H1 (cell line): ENCODE measurements around the gene USP12. TPM values are rescaled to one million over a fixed set of nuclear protein-coding genes. Genes with fewer than 3 reads are reported as not detected.

Source experiments
- CTCF ChIA-PET: fragments of 300-600 bp; sonication (Branson Sonifier 250); formaldehyde crosslinking; loops from one replicate; lab custom pipeline; 2021; ENCODE audit not compliant: partially characterized antibody; lab: Charles Lee
- POLR2A ChIA-PET: fragments of 300-600 bp; sonication (Branson Sonifier 250); formaldehyde crosslinking; loops from one replicate; lab custom pipeline; 2021; ENCODE audit warnings: inconsistent platforms; ENCODE audit not compliant: partially characterized antibody; lab: Charles Lee
- DNase-seq, 2 experiments: peaks; one replicate each; pipeline versions ENCODE4 v3.0.0 to v3.0.0-alpha.2; 2010 to 2022; ENCODE audit warnings: low spot score in 2 of 2, low read depth in 1 of 2, mixed read lengths in 1 of 2
- FAIRE-seq: peaks from 2 replicates; lab custom pipeline; 2011; peaks lifted over from hg19 to GRCh38; lab: Jason Lieb, UNC
- H2AFZ ChIP-seq: 2 replicates; pipeline ENCODE4 v1.8.1; 2012; ENCODE audit warnings: low read length, inconsistent platforms
- H2AK5ac ChIP-seq: 2 replicates; pipeline ENCODE4 v1.6.1; 2013; ENCODE audit warnings: low read depth, low read length
- H2BK120ac ChIP-seq: replicated peaks from 2 replicates; pipeline ENCODE3; 2013; ENCODE audit warnings: low read depth, low read length, inconsistent platforms
- H2BK12ac ChIP-seq: 2 replicates; pipeline ENCODE4 v1.6.1; 2013; ENCODE audit warnings: low read depth, low read length
- H2BK15ac ChIP-seq: 2 replicates; pipeline ENCODE4 v1.6.1; 2013; ENCODE audit warnings: low read length
- H2BK20ac ChIP-seq: 2 replicates; pipeline ENCODE4 v1.6.1; 2013; ENCODE audit warnings: low read length
- H2BK5ac ChIP-seq: 2 replicates; pipeline ENCODE4 v1.6.1; 2013; ENCODE audit warnings: low read depth, low read length
- H3K14ac ChIP-seq: 2 replicates; pipeline ENCODE4 v1.6.1; 2013; ENCODE audit warnings: inconsistent platforms; ENCODE audit not compliant: insufficient read length
- H3K18ac ChIP-seq: 2 replicates; pipeline ENCODE4 v1.6.1; 2013; ENCODE audit warnings: low read length; ENCODE audit errors: extremely low read depth
- H3K23ac ChIP-seq: 2 replicates; pipeline ENCODE4 v1.6.1; 2013; ENCODE audit warnings: inconsistent platforms; ENCODE audit not compliant: insufficient read length
- H3K23me2 ChIP-seq: 2 replicates; pipeline ENCODE4 v1.6.1; 2013; ENCODE audit warnings: low read depth, low read length
- H3K27ac ChIP-seq: 2 replicates; pipeline ENCODE4 v1.6.1; 2011; ENCODE audit warnings: low read depth, low read length, inconsistent platforms
- H3K27me3 ChIP-seq, 4 experiments: replicated peaks in 1 of 4; 1 replicate in 1 of 4; 2 replicates in 3 of 4; pipeline versions ENCODE4 v1.6.1 to v1.8.1; 2011 to 2013; ENCODE audit warnings: low read length in 3 of 4, mild to moderate bottlenecking in 3 of 4, inconsistent platforms in 2 of 4, mixed read lengths in 2 of 4, moderate library complexity in 1 of 4; ENCODE audit not compliant: control insufficient read depth in 3 of 4, insufficient read depth in 3 of 4; ENCODE audit errors: extremely low read depth in 1 of 4
- H3K36me3 ChIP-seq, 4 experiments: 2 replicates each; pipeline versions ENCODE4 v1.6.1 to v1.8.1; 2011 to 2013; ENCODE audit warnings: mild to moderate bottlenecking in 4 of 4, low read length in 3 of 4, moderate library complexity in 2 of 4, control low read depth in 1 of 4, inconsistent platforms in 1 of 4; ENCODE audit not compliant: insufficient read depth in 4 of 4, control insufficient read depth in 2 of 4
- H3K4ac ChIP-seq: replicated peaks from 2 replicates; pipeline ENCODE3; 2013; ENCODE audit warnings: low read length, low read depth, mixed read lengths, inconsistent platforms; ENCODE audit not compliant: insufficient read length
- H3K4me1 ChIP-seq, 4 experiments: replicated peaks in 1 of 4; 1 replicate in 1 of 4; 2 replicates in 3 of 4; pipeline versions ENCODE4 v1.6.1 to v1.8.1; 2011 to 2013; ENCODE audit warnings: low read length in 3 of 4, inconsistent platforms in 2 of 4, mixed read lengths in 1 of 4; ENCODE audit not compliant: insufficient read depth in 4 of 4, control insufficient read depth in 3 of 4
- H3K4me2 ChIP-seq, 2 experiments: 2 replicates each; pipeline versions ENCODE4 v1.6.1 to v1.8.1; 2011 to 2013; ENCODE audit warnings: low read depth in 2 of 2, low read length in 2 of 2, control low read depth in 1 of 2, inconsistent platforms in 1 of 2, mild to moderate bottlenecking in 1 of 2; ENCODE audit not compliant: insufficient read depth in 1 of 2
- H3K4me3 ChIP-seq, 4 experiments: fragments of 200-600, 300-600 bp in 1 of 4; sonication (generic), shearing (Covaris generic), sonication (Bioruptor Twin) in 1 of 4; 2 replicates each; pipeline versions ENCODE4 v1.5.1 to v1.8.1; 2011 to 2016; ENCODE audit warnings: low read length in 4 of 4, low read depth in 3 of 4, control low read depth in 2 of 4, inconsistent platforms in 2 of 4, mild to moderate bottlenecking in 2 of 4, mixed read lengths in 1 of 4, moderate library complexity in 1 of 4; ENCODE audit not compliant: insufficient read depth in 2 of 4; ENCODE audit errors: extremely low read depth in 1 of 4
- H3K56ac ChIP-seq: replicated peaks from 2 replicates; pipeline ENCODE3; 2013; ENCODE audit warnings: low read depth, mild to moderate bottlenecking, mixed read lengths, low read length, inconsistent platforms; ENCODE audit not compliant: insufficient read length
- H3K79me1 ChIP-seq: 2 replicates; pipeline ENCODE4 v1.6.1; 2013; ENCODE audit warnings: low read depth, low read length, control low read depth
- H3K79me2 ChIP-seq, 2 experiments: 2 replicates each; pipeline versions ENCODE4 v1.6.1 to v1.8.1; 2012 to 2013; ENCODE audit warnings: low read length in 2 of 2, mild to moderate bottlenecking in 2 of 2, inconsistent platforms in 1 of 2; ENCODE audit not compliant: insufficient read depth in 2 of 2, control insufficient read depth in 1 of 2
- H3K9ac ChIP-seq, 4 experiments: replicated peaks in 1 of 4; 1 replicate in 1 of 4; 2 replicates in 3 of 4; pipeline versions ENCODE4 v1.6.1 to v1.8.1; 2011 to 2013; ENCODE audit warnings: low read depth in 3 of 4, low read length in 3 of 4, control low read depth in 2 of 4, mild to moderate bottlenecking in 2 of 4, moderate library complexity in 2 of 4, inconsistent platforms in 1 of 4; ENCODE audit errors: extremely low read depth in 1 of 4
- H3K9me3 ChIP-seq, 2 experiments: 2 replicates each; pipeline versions ENCODE4 v1.6.1 to v1.8.1; 2012 to 2013; ENCODE audit warnings: mild to moderate bottlenecking in 2 of 2, moderate library complexity in 2 of 2, control low read depth in 1 of 2, inconsistent platforms in 1 of 2, low read depth in 1 of 2, low read length in 1 of 2, mixed read lengths in 1 of 2; ENCODE audit not compliant: insufficient read depth in 2 of 2
- H4K20me1 ChIP-seq, 2 experiments: replicated peaks in 1 of 2; 2 replicates each; pipeline versions ENCODE3 to v1.8.1; 2011 to 2013; ENCODE audit warnings: inconsistent platforms in 2 of 2, low read length in 2 of 2, mild to moderate bottlenecking in 1 of 2; ENCODE audit not compliant: insufficient read depth in 2 of 2, control insufficient read depth in 1 of 2
- H4K5ac ChIP-seq: 2 replicates; pipeline ENCODE4 v1.6.1; 2013; ENCODE audit warnings: low read length, low read depth, mixed read lengths, inconsistent platforms; ENCODE audit not compliant: insufficient read length
- H4K8ac ChIP-seq: 2 replicates; pipeline ENCODE4 v1.8.0; 2013; ENCODE audit warnings: mild to moderate bottlenecking, moderate library complexity, low read length, inconsistent platforms; ENCODE audit not compliant: insufficient read depth; ENCODE audit errors: extremely low read depth
- H4K91ac ChIP-seq: replicated peaks from 2 replicates; pipeline ENCODE3; 2013; ENCODE audit warnings: low read length, mixed read lengths, inconsistent platforms; ENCODE audit not compliant: insufficient read length
- ATF3 ChIP-seq: IDR thresholded peaks from 2 replicates; pipeline ENCODE4 v1.6.1; 2011; ENCODE audit warnings: low read depth, mild to moderate bottlenecking, low read length; ENCODE audit not compliant: insufficient read depth
- CEBPB ChIP-seq: IDR thresholded peaks from 2 replicates; pipeline ENCODE4 v1.6.1; 2012; ENCODE audit warnings: low read depth, low read length
- CHD2 ChIP-seq: IDR thresholded peaks from 2 replicates; pipeline ENCODE4 v1.6.1; 2012; ENCODE audit warnings: low read length, improper control_type of control experiment
- CREB1 ChIP-seq: IDR thresholded peaks from 2 replicates; pipeline ENCODE4 v1.6.1; 2012; ENCODE audit warnings: inconsistent platforms
- EZH2 ChIP-seq: fragments of 200-600 bp; sonication (generic); IDR thresholded peaks from 2 replicates; pipeline ENCODE4 v1.7.1; 2012; ENCODE audit warnings: low read depth, mild to moderate bottlenecking, moderate library complexity, low read length, inconsistent platforms; ENCODE audit not compliant: severe bottlenecking
- RBBP5 ChIP-seq: IDR thresholded peaks from 2 replicates; pipeline ENCODE4 v1.7.1; 2012; ENCODE audit warnings: low read depth, mild to moderate bottlenecking, inconsistent platforms, low read length, moderate library complexity, borderline replicate concordance
- RXRA ChIP-seq: IDR thresholded peaks from 2 replicates; pipeline ENCODE4 v1.6.1; 2011; ENCODE audit warnings: low read depth, mild to moderate bottlenecking, low read length, moderate library complexity; ENCODE audit not compliant: insufficient read depth
- ZNF274 ChIP-seq: IDR thresholded peaks from 2 replicates; pipeline ENCODE4 v1.7.0; 2012; ENCODE audit warnings: low read length, borderline replicate concordance; ENCODE audit errors: extremely low read depth
- WGBS, 2 experiments: shearing (Covaris generic) in 1 of 2; methylation state at CpG; one replicate each; pipeline versions ENCODE4 v1.1.6 to v1.1.7; 2013 to 2015; ENCODE audit warnings: low lambda C conversion rate in 2 of 2, mixed read lengths in 2 of 2, inconsistent platforms in 1 of 2, low coverage in 1 of 2, missing lambda C conversion rate in 1 of 2; ENCODE audit not compliant: insufficient replicate concordance in 2 of 2, insufficient coverage in 1 of 2, insufficient read length in 1 of 2; ENCODE audit errors: extremely low coverage in 1 of 2, missing lambda C conversion rate in 1 of 2; 5-methylcytosine and 5-hydroxymethylcytosine counted together
- polyA plus RNA-seq, 7 experiments: library from polyadenylated mRNA; depleted of rRNA in 3 of 7; stranded (reverse) in 5 of 7; unstranded in 2 of 7; fragments of >200 nt in 5 of 7; fragments of 200-250 nt in 2 of 7; gene quantifications; 1 replicate in 5 of 7; 2 replicates in 1 of 7; 4 replicates in 1 of 7; pipeline versions ENCODE4 v1.2.1 to v1.2.3, GENCODE V29; 2011 to 2013; ENCODE audit warnings: missing spikeins in 2 of 7, mixed read lengths in 2 of 7
- total RNA-seq: library from RNA; stranded (reverse); fragmentation: NEBNext Ultra II Directional; extraction: Animal tissue kit (Norgen Biotek cat#: 25700); gene quantifications from 2 replicates; pipeline ENCODE4 v1.2.1, GENCODE V29; 2021

Gene USP12
- total and polyA plus RNA-seq, 2 of the 8 experiments (the other 6 are each of a cell fraction or from before 2014, with no cell fraction given) = 4.0 to 30.0 TPM

- H3K79me1 ChIP-seq = no peaks in the 10 kb centered on the region
- H3K79me2 ChIP-seq = no peaks in the 10 kb centered on the region
- H3K9me3 ChIP-seq = no peaks in the 10 kb centered on the region
- H3K4me1 ChIP-seq = peaks cover 0 to 6% (median 4%) of the 10 kb centered on the region in 4 experiments; a peak in 6 of 7 replicates
- no peak overlapping the region for H3K4me3 ChIP-seq
- ChIA-PET POLR2A (interaction anchor here (1.1 kb wide), 1 partner anchor 13 kb away, joined by 3 read pairs; no protein-coding TSS in a partner anchor), CTCF (interaction anchor here (1.2 to 1.4 kb wide), 2 partner anchors 50 to 64 kb away, joined by 3 read pairs; no protein-coding TSS in a partner anchor)
- H4K8ac ChIP-seq = no peak overlapping the region
- no peaks in the 10 kb centered on the region for H4K20me1 ChIP-seq
- H4K91ac ChIP-seq = no peak overlapping the region
- no peak overlapping the region for H3K18ac ChIP-seq
- no peaks in the 10 kb centered on the region; a peak in 1 of 8 replicates for H3K36me3 ChIP-seq
- no peak overlapping the region for H2BK5ac ChIP-seq
- H4K5ac ChIP-seq = no peak overlapping the region
- no peak overlapping the region for H3K4me2 ChIP-seq
- H2BK15ac ChIP-seq = no peak overlapping the region
- H2AK5ac ChIP-seq = no peak overlapping the region
- no peak overlapping the region for H3K9ac ChIP-seq
- no peaks in the 10 kb centered on the region for H3K27me3 ChIP-seq
- no peak overlapping the region for H3K23ac ChIP-seq
- H3K4ac ChIP-seq = no peak overlapping the region
- H2BK20ac ChIP-seq = no peak overlapping the region
- FAIRE-seq = no peak
- no peak overlapping the region for H3K56ac ChIP-seq
- H3K14ac ChIP-seq = no peak overlapping the region
- WGBS, 2 experiments = 90% methylated on average over 8 of the region's 8 CpGs; no CpG with 5 or more reads in 1 of the 2 experiments
- no peak for DNase-seq
- H3K27ac ChIP-seq = no peak overlapping the region
- no peak overlapping the region for H2AFZ ChIP-seq
- TF ChIP-seq CEBPB (no peak), RXRA (no peak), RBBP5 (no peak), CREB1 (no peak), EZH2 (no peak), ZNF274 (no peak), CHD2 (no peak), ATF3 (no peak)
- H2BK12ac ChIP-seq = no peak overlapping the region
- no peak overlapping the region for H2BK120ac ChIP-seq
- H3K23me2 ChIP-seq = no peaks in the 10 kb centered on the region
Measured at GRCh38 chr13:27176470-27177410, 5.1 kb upstream of the USP12 start.
